SJSA1 (cell line): ENCODE results near the gene CDC42BPB. TPM values are rescaled to one million over a fixed set of nuclear protein-coding genes. Genes with fewer than 3 reads are reported as not detected.

Source experiments
- DNase-seq, 2 experiments: peaks; one replicate each; pipeline ENCODE4 v3.0.0-alpha.2; 2015 to 2020; ENCODE audit warnings: low spot score in 2 of 2, low read depth in 1 of 2
- H3K27ac ChIP-seq: fragments of 250-450 bp; sonication (Bioruptor Pico); 2 replicates; pipeline ENCODE4 v1.5.1; 2020; ENCODE audit warnings: mild to moderate bottlenecking, moderate library complexity
- H3K27me3 ChIP-seq: fragments of 250-450 bp; sonication (Bioruptor Pico); replicated peaks from 2 replicates; pipeline ENCODE4 v1.5.1; 2020; ENCODE audit warnings: mild to moderate bottlenecking, moderate library complexity
- H3K36me3 ChIP-seq: fragments of 250-450 bp; sonication (Bioruptor Pico); 2 replicates; pipeline ENCODE4 v1.5.1; 2020; ENCODE audit warnings: mild to moderate bottlenecking
- H3K4me1 ChIP-seq: fragments of 250-450 bp; sonication (Bioruptor Pico); replicated peaks from 2 replicates; pipeline ENCODE4 v1.6.1; 2021; ENCODE audit warnings: mild to moderate bottlenecking
- H3K4me3 ChIP-seq: fragments of 250-450 bp; sonication (Bioruptor Pico); 2 replicates; pipeline ENCODE4 v1.5.1; 2020; ENCODE audit warnings: mild to moderate bottlenecking
- H3K9me3 ChIP-seq: fragments of 250-450 bp; sonication (Bioruptor Pico); replicated peaks from 2 replicates; pipeline ENCODE4 v1.5.1; 2020; ENCODE audit warnings: mild to moderate bottlenecking
- total RNA-seq: library from RNA; depleted of rRNA; stranded (reverse); fragments of >200 nt; shearing (Covaris generic); gene quantifications from 2 replicates; pipeline ENCODE4 v1.2.3, GENCODE V29; 2014; rRNA removed

The CDC42BPB gene, protein sequence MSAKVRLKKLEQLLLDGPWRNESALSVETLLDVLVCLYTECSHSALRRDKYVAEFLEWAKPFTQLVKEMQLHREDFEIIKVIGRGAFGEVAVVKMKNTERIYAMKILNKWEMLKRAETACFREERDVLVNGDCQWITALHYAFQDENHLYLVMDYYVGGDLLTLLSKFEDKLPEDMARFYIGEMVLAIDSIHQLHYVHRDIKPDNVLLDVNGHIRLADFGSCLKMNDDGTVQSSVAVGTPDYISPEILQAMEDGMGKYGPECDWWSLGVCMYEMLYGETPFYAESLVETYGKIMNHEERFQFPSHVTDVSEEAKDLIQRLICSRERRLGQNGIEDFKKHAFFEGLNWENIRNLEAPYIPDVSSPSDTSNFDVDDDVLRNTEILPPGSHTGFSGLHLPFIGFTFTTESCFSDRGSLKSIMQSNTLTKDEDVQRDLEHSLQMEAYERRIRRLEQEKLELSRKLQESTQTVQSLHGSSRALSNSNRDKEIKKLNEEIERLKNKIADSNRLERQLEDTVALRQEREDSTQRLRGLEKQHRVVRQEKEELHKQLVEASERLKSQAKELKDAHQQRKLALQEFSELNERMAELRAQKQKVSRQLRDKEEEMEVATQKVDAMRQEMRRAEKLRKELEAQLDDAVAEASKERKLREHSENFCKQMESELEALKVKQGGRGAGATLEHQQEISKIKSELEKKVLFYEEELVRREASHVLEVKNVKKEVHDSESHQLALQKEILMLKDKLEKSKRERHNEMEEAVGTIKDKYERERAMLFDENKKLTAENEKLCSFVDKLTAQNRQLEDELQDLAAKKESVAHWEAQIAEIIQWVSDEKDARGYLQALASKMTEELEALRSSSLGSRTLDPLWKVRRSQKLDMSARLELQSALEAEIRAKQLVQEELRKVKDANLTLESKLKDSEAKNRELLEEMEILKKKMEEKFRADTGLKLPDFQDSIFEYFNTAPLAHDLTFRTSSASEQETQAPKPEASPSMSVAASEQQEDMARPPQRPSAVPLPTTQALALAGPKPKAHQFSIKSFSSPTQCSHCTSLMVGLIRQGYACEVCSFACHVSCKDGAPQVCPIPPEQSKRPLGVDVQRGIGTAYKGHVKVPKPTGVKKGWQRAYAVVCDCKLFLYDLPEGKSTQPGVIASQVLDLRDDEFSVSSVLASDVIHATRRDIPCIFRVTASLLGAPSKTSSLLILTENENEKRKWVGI (N-terminal part only)
- 53.4 and 56.5 TPM in 2 replicates for total RNA-seq

DNA sequence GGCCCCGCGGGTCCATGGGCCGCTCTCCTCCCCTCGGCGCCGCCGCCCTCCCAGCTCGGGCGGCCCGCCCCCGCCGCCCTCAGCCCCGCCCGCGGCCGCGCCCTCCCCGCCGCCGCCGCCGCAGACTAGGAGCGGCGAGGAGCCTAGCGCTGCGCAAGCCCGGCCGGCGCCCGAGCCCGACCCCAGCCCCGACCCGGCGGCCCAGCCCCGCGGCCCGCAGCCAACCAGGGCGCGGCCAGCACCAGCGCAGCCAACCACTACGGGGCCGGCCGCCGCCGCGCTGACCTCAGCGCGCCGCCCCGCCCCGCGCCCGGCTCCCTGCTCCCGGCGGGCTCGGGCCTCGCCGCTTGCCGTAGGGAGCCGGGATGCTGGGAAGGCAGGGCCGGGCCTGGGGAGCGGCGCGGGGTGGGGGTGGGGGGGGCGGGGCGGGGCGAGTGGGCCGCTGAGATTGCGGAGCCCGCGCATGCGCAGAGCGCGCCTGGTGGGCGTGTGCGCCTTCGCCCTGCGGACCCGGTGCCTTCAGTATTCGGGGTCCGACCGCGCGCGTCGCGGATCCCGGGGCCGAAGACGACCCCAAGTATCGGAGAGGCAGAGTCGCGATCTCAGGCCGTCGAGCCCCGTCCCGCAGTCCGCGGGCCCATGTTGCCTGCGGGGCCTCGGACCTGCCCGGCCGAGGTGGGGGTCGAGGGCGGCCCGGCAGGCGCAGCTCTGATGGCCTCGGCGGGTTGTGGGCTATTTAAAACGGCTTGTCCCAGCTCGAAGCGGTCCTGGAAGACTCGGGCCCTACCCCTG, at the start of gene CDC42BPB:
TSS of gene CDC42BPB (minus strand) at position 178 of the 792 bp plus-strand sequence. CDS start 376 bp downstream, outside the sequence.
- Histone ChIP-seq H3K4me3 (peak within 1 kb of the TSS; percentile 94), H3K27ac (peak within 1 kb of the TSS; percentile 50; the same call in 1 of the 2 replicates), H3K36me3 (peaks cover 17% of the 10 kb centered on the region), H3K4me1 (peaks cover 15% of the 10 kb centered on the region), H3K27me3 (no peaks in the 10 kb centered on the region), H3K9me3 (no peaks in the 10 kb centered on the region)
- DNase-seq, result peak; percentile 70 to 87

DNA sequence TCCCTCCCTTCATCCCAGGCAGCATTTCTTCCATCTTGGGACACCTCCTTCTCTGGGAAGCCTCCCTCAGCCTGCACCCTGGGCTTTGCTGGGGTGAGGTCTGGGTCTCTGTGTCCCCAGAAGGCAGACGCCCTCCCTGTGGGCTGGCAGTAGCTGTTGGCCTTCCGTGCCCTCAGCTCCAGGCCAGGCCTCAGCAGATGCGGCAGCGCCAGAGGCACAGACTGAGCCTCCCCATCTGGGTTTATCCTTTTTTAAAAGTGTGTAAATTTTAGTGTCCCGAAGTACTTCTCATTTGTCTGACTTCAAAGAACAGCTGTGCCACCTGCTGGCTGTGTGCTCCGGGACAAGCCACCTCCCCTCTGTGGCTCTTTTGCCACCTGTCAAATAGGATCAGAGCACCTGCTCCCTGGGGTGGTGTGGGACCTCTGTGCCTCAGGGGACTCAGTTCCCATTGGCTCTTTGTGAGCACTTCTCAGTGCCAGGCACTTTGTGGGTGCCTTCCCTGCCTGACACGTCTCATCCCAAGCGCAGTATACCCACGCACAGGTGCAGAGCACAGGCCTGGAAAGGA, 48.3 kb upstream of the CDC42BPB start:
- Histone ChIP-seq H3K9me3 (no peaks in the 10 kb centered on the region), H3K27ac (no peak overlapping the region), H3K27me3 (no peaks in the 10 kb centered on the region; the same call in 1 of the 2 replicates), H3K4me1 (peaks cover 47% of the 10 kb centered on the region), H3K36me3 (no peaks in the 10 kb centered on the region), H3K4me3 (no peak overlapping the region)
- no peak for DNase-seq

DNA sequence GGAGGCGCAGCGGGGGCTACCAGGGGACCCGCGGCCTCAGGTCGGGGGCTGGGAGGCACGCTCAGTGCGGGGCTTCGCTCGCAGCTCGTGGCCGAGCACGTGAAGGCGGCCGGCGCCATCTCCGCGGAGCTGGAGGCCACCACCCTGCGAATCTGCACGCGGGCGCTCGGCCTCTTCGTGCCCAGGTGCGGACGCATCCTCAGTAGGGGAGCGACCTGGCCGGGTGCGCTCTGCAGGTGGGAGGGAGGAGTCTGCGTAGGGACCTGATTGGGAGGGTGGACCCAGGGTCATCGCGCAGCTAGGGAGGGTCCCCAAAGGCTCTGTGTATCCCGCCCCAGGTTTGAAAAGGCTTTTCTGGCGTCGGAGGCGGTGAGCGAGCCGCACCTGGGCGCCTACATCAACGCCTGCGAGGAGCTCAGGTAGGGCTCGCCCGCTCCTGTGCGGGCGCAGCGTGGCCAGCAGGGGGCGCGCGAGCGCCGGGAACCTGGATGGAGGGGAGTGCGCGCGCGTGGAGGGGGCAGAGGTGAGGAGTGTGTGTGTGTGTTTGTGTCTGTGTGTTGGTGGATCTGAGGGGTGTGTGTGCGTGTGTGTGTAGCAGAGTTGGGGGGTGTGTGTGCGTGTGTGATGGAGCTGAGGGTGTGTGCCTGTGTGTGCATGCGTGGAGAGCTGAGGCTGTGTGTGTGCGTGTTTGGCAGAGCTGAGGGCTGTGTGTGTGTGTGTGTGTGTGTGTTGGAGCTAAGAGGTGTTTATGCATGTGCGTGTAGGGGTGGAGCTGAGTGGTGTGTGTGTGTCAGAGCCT, 47.5 kb upstream of the CDC42BPB start:
- peaks cover 39% of the 10 kb centered on the region for H3K4me1 ChIP-seq
- no peak overlapping the region for H3K4me3 ChIP-seq
- DNase-seq, result peak in 1 of 2 experiments; percentile 42

DNA sequence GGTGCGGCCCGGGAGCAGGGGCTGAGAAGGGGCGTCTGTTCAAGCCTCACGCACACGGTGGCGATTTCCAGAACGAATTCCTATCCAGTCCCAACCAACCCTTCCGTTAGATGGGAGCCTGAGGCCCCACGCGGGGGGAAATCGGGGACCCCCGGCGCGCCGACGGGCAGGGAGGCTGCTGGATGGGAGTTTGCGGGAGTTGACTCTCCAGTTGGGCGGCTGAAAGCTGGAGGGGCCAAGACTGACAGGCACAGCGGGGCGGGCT, 47.0 kb upstream of the CDC42BPB start:
- no peak for DNase-seq
- Histone ChIP-seq H3K27ac (no peak overlapping the region), H3K36me3 (no peaks in the 10 kb centered on the region), H3K4me3 (no peak overlapping the region), H3K4me1 (peaks cover 35% of the 10 kb centered on the region), H3K27me3 (no peaks in the 10 kb centered on the region; the same call in 1 of the 2 replicates), H3K9me3 (no peaks in the 10 kb centered on the region)

More for the DNA sequence above, 47.5 kb upstream of the CDC42BPB start:
- H3K36me3 ChIP-seq, result no peaks in the 10 kb centered on the region
- no peak overlapping the region for H3K27ac ChIP-seq
- no peaks in the 10 kb centered on the region for H3K9me3 ChIP-seq
- no peaks in the 10 kb centered on the region; the same call in 1 of the 2 replicates for H3K27me3 ChIP-seq

DNA sequence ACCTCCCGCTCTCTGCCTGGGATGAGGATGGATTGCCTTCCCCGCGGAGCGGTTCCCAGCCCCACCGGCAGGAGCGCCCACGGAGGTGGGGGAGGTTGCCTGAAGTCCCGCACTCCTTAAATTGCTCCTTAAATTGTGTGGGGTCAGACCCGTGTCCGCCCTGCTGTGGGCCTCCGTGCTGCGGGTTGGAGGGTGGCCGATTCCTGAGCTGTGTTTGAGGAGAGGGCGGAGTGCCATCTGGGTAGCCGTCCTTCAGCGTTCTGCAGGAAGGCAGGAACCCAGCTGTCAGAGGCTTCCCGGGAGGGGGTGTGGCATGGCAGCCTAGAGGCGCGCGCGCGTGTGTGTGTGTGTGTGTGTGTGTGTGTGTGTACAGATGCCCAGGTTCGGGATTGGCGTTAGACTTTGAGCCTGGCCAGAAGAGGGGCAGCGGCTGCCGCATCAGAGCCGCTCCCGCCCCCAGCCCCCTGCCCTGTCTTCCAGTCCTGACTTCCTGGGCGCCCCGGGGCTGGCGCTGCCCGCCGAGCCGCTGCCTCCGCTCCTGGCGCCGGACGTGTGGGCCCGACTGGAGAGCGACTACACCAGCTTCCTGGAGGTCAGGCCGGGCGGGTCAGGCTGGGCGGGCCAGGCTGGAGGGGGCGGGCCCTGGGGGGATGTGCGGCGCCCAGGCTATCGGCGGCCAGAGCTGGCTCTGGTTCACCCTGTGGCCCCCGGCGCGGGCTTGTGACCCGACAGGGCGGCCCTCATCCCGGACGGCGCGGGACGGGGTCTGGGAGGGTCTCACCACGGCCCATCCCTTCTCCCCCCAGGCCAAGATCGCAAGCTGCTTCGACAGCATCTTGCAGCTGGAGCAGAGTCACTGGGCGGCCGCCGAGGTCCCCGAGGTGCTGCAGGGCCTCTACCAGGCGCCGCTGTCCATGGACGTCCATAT, 46.4 kb upstream of the CDC42BPB start:
- peaks cover 33% of the 10 kb centered on the region for H3K4me1 ChIP-seq
- H3K36me3 ChIP-seq, result no peaks in the 10 kb centered on the region
- H3K9me3 ChIP-seq, result no peaks in the 10 kb centered on the region
- peak; percentile 76 to 78 for DNase-seq
- H3K27ac ChIP-seq, result no peak overlapping the region
- H3K4me3 ChIP-seq, result peak overlapping the region; percentile 39
- no peaks in the 10 kb centered on the region; the same call in 1 of the 2 replicates for H3K27me3 ChIP-seq

DNA sequence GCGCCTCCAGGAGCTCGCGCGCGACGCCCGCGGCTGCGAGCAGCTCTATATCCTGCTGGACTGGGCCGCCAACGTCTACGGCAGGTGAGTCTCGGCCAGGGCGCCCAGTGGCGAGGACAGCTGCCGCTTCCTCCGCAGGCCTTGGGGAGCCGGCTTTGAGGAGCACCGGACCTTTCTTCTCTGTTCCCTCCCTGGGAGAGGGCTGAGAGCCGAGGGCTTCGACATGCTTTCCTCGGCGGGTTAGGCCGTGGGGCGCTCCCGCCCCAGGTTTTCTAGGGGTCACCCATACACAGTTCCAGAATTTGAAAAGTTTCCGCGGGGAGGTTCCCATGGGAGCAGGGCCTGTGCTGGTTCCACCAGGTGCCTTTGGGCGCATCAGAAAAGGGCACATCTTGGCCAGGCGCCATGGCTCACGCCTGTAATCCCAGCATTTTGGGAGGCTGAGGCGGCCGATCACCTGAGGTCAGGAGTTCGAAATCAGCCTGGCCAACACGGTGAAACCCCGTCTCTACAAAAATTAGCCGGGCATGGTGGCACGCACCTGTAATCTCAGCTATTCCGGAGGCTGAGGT, 45.4 kb upstream of the CDC42BPB start:
- Histone ChIP-seq H3K27ac (no peak overlapping the region), H3K9me3 (no peaks in the 10 kb centered on the region), H3K27me3 (no peaks in the 10 kb centered on the region; the same call in 1 of the 2 replicates), H3K36me3 (no peaks in the 10 kb centered on the region), H3K4me3 (no peak overlapping the region), H3K4me1 (peaks cover 23% of the 10 kb centered on the region)
- DNase-seq, result no peak

DNA sequence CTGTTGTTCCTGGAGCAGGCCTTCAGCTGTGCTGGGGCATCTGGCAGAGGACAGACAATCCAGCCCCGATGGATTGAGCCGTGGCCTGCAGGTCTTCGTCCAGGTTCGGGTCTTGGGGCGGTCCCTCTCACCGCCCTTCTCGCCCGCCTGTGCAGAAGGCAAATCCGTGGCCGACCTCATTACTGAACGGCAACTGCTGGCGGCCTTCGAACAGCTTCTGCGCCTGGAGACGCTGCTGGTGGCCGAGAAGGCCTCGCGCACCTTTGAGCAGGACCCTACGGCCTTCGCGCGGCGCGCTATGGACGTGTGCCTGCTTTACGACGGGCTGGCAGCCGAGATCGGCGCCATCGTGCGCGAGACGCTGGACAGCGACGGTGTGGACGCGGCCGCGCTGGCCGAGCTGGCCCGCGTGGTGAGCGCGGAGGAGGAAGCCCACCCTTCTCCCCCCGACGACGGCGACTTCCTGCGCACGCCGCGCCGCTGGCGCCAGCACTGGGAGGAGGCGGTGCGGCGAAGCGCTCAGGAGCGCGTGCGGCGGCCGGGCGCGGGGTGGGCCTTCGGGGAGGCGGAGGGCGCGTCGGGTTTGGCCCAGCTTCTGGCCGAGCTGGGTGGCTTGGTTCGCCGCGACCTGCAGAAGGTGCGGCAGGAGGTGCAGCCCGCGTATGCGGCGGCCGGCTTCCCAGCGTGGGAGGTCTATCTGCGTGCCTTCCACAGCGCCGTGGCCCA, 44.8 kb upstream of the CDC42BPB start:
- Histone ChIP-seq H3K4me3 (no peak overlapping the region), H3K36me3 (no peaks in the 10 kb centered on the region), H3K27me3 (no peaks in the 10 kb centered on the region; the same call in 1 of the 2 replicates), H3K9me3 (no peaks in the 10 kb centered on the region), H3K4me1 (peaks cover 20% of the 10 kb centered on the region), H3K27ac (no peak overlapping the region)
- DNase-seq, result no peak

DNA sequence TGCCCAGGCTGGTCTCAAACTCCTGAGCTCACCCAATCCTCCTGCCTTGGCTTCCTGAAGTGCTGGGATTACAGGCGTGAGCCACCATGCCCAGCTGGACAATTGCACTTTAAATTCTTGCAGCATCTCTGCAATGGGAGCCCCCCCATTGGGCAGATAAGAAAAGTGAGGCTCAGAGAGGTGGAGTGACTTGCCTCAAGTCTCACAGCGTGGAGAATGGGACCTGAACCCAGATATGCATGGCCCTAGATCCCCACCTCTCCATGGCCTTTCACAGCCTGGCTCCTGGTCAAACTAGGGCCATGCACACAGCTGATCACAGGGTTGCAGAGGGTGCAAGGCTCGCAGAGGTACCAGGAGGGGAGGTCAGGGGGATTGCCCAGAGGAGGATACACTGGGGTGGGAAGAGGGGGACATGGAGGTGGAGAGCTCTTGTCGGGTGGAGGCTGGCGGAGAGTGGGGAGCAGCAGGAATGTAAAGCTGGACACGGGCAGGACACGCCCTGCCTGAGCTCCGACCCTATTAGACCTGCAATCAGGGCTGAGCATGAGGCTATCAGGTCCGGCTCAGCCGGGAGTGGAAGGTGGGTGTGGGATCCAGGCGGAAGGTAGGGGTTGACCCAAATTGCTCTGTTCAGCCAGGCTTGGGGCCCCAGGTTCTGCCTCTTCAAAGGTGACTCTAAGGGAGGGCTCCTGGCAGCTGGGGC, 44.1 kb upstream of the CDC42BPB start:
- Histone ChIP-seq H3K4me1 (peaks cover 20% of the 10 kb centered on the region), H3K4me3 (no peak overlapping the region), H3K27me3 (no peaks in the 10 kb centered on the region; the same call in 1 of the 2 replicates), H3K9me3 (no peaks in the 10 kb centered on the region), H3K36me3 (no peaks in the 10 kb centered on the region), H3K27ac (no peak overlapping the region)
- no peak for DNase-seq

DNA sequence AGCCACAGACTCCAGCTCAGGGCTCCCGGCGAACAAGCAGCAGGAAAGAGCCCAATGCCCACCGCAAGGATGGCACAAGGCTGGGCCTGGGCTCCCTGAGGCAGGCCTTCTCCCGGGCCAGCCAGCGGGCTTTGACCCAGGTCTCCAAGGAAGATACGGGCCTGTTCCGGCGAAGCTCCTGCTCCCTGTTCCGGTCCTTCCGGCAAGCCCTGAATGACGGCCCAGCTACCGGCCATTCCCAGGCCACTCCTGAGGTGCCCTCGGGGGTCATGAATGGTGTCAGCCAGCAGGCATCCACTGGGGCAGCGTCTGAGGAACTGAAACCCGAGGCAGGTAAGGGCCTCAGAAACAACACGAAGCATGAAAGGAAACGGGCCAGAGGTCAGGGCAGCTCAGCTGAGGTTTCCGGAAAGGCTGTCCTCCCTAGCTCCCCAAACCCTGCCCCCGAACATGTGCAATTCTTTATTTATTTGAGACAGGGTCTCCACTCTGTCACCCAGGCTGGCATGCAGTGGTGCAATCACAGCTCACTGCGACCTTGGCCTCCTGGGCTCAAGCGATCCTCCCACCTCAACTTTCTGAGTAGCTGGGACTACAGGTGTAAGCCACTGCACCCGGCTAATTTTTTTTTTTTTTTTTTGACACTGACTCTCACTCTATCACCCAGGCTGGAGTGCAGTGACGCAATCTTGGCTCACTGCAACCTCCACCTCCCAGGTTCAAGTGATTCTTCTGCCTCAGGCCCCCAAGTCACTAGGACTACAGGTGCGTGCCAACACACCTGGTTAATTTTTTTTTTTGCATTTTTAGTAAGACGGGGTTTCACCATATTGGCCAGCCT, 43.2 kb upstream of the CDC42BPB start:
- no peaks in the 10 kb centered on the region; the same call in 1 of the 2 replicates for H3K27me3 ChIP-seq

More for the DNA sequence above, 43.2 kb upstream of the CDC42BPB start:
- Histone ChIP-seq H3K27ac (no peak overlapping the region), H3K36me3 (no peaks in the 10 kb centered on the region), H3K4me1 (peaks cover 20% of the 10 kb centered on the region), H3K4me3 (no peak overlapping the region), H3K9me3 (no peaks in the 10 kb centered on the region)
- no peak for DNase-seq
